GM18526 (cell line): ENCODE results near the gene SCRN3.
A peak's percentile ranks its signal among the peaks of the same experiment; 100 is the strongest.

ENCODE experiments used
- POLR2A ChIP-seq: IDR thresholded peaks from 3 replicates; pipeline ENCODE4 v1.6.1; 2011; ENCODE audit not compliant: insufficient read length; ENCODE audit errors: extremely low read depth

SCRN3 gene

GRCh38 chr2:174395284-174395968 is at the start of gene SCRN3:
SCRN3 (plus strand) TSS chr2:174395730; CDS start chr2:174398284, 2,554 bp downstream.
- TF ChIP-seq POLR2A = peak; percentile 52

- no peak for TF ChIP-seq POLR2A
Measured at GRCh38 chr2:174350018-174350417, 45.5 kb upstream of the SCRN3 start.

- TF ChIP-seq POLR2A = no peak
Measured at GRCh38 chr2:174350593-174351181, 44.8 kb upstream of the SCRN3 start.

GRCh38 chr2:174353004-174353403 is 42.5 kb upstream of the SCRN3 start:
- TF ChIP-seq POLR2A = no peak

- TF ChIP-seq POLR2A = no peak
Measured at GRCh38 chr2:174356347-174356746, 39.2 kb upstream of the SCRN3 start.

- TF ChIP-seq POLR2A = no peak
Measured at GRCh38 chr2:174362949-174363348, 32.6 kb upstream of the SCRN3 start.

GRCh38 chr2:174364628-174365027 is 30.9 kb upstream of the SCRN3 start:
- TF ChIP-seq POLR2A = no peak

GRCh38 chr2:174365571-174365970 is 30.0 kb upstream of the SCRN3 start:
- no peak for TF ChIP-seq POLR2A

- no peak for TF ChIP-seq POLR2A
Measured at GRCh38 chr2:174368691-174369090, 26.8 kb upstream of the SCRN3 start.

- no peak for TF ChIP-seq POLR2A
Measured at GRCh38 chr2:174376967-174377366, 18.6 kb upstream of the SCRN3 start.

GRCh38 chr2:174383796-174384195 is 11.7 kb upstream of the SCRN3 start:
- TF ChIP-seq POLR2A = no peak

- no peak for TF ChIP-seq POLR2A
Measured at GRCh38 chr2:174385201-174385600, 10.3 kb upstream of the SCRN3 start.

GRCh38 chr2:174389542-174389941 is 6.0 kb upstream of the SCRN3 start:
- TF ChIP-seq POLR2A = no peak

GRCh38 chr2:174392706-174393105 is 2.8 kb upstream of the SCRN3 start:
- TF ChIP-seq POLR2A = no peak

- TF ChIP-seq POLR2A = no peak
Measured at GRCh38 chr2:174395969-174396630, 570 bp downstream of the SCRN3 start.

- no peak for TF ChIP-seq POLR2A
Measured at GRCh38 chr2:174397773-174398172, 2.2 kb downstream of the SCRN3 start.
